Measurements from ENCODE around the gene MYBBP1A.

DNA sequence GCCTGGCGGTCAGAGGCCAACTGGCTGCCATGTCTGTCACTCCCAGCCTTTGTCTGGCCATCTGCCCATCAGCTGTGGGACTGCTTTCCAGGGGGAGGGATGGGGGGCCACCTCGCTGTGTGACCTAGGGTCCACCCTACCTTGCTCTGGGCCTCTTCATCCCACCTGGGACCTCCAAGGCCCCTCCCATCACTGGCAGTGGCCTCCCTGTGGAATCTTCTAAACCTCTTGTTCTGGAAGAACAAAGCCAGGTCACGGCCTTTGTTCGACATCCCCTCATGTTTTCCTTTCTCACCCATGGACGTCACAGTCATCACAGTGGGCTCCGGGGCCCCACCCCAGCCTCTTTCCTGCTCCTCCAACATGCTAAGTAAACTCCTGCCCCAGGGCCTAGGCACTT, 32.5 kb downstream of the MYBBP1A start:
- TF ChIP-seq, protein P1, sequence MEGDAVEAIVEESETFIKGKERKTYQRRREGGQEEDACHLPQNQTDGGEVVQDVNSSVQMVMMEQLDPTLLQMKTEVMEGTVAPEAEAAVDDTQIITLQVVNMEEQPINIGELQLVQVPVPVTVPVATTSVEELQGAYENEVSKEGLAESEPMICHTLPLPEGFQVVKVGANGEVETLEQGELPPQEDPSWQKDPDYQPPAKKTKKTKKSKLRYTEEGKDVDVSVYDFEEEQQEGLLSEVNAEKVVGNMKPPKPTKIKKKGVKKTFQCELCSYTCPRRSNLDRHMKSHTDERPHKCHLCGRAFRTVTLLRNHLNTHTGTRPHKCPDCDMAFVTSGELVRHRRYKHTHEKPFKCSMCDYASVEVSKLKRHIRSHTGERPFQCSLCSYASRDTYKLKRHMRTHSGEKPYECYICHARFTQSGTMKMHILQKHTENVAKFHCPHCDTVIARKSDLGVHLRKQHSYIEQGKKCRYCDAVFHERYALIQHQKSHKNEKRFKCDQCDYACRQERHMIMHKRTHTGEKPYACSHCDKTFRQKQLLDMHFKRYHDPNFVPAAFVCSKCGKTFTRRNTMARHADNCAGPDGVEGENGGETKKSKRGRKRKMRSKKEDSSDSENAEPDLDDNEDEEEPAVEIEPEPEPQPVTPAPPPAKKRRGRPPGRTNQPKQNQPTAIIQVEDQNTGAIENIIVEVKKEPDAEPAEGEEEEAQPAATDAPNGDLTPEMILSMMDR (IDR thresholded peaks at IDR 0.05; ENCODE audit: low read depth, low read length, missing input control) = no peak
- TF ChIP-seq REST (IDR thresholded peaks at IDR 0.05) (no peak), TAF1 (conservative IDR thresholded peaks at IDR 0.05) (no peak), FOXA1 (IDR thresholded peaks at IDR 0.05) (no peak)

Measured in liver (tissue), 3 donors.